ENCODE data around the gene CAV3. TPM values are rescaled to one million over a fixed set of nuclear protein-coding genes. Genes with fewer than 3 reads are reported as not detected.
A peak's percentile ranks its signal among the peaks of the same experiment; 100 is the strongest.
"Not testable (repeated sequence)": the region's sequence is repeated elsewhere in the genome, so short reads cannot be mapped to it uniquely, and the experiment has no call there.

Gene CAV3
- polyA plus RNA-seq, 1 donor (not counting 4 experiments of a cell fraction or from before 2014, with no cell fraction given) = not detected

DNA sequence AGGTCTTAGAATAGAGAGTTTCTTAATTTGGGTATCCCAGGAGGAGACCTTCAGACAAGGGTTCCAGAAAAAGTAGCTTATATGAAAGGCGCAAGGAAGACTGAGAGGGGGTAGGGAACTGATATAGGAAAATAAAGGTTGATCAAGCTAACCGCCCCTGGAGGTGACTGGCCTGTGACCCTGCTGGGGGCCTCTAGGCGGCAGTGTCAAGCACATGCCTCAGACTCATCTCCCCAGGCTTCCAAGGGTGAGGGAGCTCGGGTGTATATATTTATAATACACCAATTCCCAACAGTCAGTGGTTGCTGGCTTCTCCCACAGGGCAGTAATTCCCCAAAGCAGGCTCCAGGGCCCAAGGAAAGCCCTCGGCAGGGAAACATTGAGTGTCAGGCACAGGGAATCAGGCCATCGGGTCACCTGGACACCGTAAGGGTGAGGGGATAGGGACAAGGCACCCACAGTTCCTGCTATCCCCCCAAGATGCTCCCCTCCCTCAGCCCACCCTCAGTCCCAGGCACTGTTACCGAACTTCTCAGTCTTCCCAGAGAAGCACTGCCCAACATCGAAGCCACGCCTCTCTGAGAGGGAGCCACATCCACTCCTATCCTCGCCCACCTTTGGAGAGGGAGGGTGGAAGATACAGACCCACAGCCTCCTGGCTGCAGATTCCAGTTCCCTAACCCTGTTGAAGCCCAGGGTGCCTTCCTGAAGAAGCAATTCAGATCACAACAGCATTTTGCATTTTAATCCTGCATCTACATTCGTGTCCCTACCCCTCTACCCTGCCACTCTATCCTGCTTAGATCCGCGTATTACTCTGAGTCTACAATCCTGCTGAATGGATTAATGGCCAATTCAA is 19.5 kb upstream of the CAV3 start:
- H3K27me3 ChIP-seq (ENCODE audit: control insufficient read depth, extremely low read depth, insufficient read depth, low read length) = no peaks in the 10 kb centered on the region
- no peak for FAIRE-seq
- no peak for TF ChIP-seq EZH2 (IDR thresholded peaks at IDR 0.05; ENCODE audit: low read length)
- TF ChIP-seq, protein P1, sequence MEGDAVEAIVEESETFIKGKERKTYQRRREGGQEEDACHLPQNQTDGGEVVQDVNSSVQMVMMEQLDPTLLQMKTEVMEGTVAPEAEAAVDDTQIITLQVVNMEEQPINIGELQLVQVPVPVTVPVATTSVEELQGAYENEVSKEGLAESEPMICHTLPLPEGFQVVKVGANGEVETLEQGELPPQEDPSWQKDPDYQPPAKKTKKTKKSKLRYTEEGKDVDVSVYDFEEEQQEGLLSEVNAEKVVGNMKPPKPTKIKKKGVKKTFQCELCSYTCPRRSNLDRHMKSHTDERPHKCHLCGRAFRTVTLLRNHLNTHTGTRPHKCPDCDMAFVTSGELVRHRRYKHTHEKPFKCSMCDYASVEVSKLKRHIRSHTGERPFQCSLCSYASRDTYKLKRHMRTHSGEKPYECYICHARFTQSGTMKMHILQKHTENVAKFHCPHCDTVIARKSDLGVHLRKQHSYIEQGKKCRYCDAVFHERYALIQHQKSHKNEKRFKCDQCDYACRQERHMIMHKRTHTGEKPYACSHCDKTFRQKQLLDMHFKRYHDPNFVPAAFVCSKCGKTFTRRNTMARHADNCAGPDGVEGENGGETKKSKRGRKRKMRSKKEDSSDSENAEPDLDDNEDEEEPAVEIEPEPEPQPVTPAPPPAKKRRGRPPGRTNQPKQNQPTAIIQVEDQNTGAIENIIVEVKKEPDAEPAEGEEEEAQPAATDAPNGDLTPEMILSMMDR (optimal IDR thresholded peaks at IDR 0.05 in 1 of 3, IDR thresholded peaks at IDR 0.05 in 1 of 3, conservative IDR thresholded peaks at IDR 0.05 in 1 of 3; ENCODE audit: extremely low read depth in 1 of 3, insufficient read depth in 2 of 3, low read length in 3 of 3) = peak; percentile 47 to 68 (median 56)
- H3K36me3 ChIP-seq (ENCODE audit: control insufficient read depth in 2 of 2, extremely low read depth in 1 of 2, insufficient read depth in 2 of 2, low read length in 2 of 2) = no peaks in the 10 kb centered on the region
- no peak overlapping the region for H3K4me3 ChIP-seq (ENCODE audit: control insufficient read depth in 2 of 3, extremely low read depth in 1 of 3, insufficient read depth in 2 of 3, low read depth in 1 of 3, low read length in 3 of 3)
- H3K79me2 ChIP-seq (ENCODE audit: control insufficient read depth, insufficient read depth, low read length) = no peaks in the 10 kb centered on the region
- no peak overlapping the region for H2AFZ ChIP-seq (ENCODE audit: control insufficient read depth, low read length)
- no peak overlapping the region for H3K9ac ChIP-seq (ENCODE audit: control insufficient read depth, extremely low read depth, insufficient read depth, low read length)
- no peak for DNase-seq (ENCODE audit: low read depth, low spot score)
- H3K9me3 ChIP-seq (ENCODE audit: control insufficient read depth, low read depth, low read length) = no peaks in the 10 kb centered on the region
- H3K4me2 ChIP-seq (ENCODE audit: control insufficient read depth, extremely low read depth, insufficient read depth, low read depth, low read length) = no peak overlapping the region
- H3K4me1 ChIP-seq (ENCODE audit: control insufficient read depth, extremely low read depth, insufficient read depth, low read length) = peaks cover 14% of the 10 kb centered on the region
- H3K9me1 ChIP-seq (ENCODE audit: control insufficient read depth, extremely low read depth, insufficient read depth, low read length) = no peaks in the 10 kb centered on the region
- dilution Hi-C loops (cut with MboI; ENCODE audit: extremely low pct_ligation_motif_present, low sequenced_read_pairs) = no loop called here
- no peaks in the 10 kb centered on the region for H4K20me1 ChIP-seq (ENCODE audit: control insufficient read depth, extremely low read depth, insufficient read depth, low read length)
- H3K27ac ChIP-seq (ENCODE audit: control insufficient read depth, insufficient read depth, low read length) = no peak overlapping the region

DNA sequence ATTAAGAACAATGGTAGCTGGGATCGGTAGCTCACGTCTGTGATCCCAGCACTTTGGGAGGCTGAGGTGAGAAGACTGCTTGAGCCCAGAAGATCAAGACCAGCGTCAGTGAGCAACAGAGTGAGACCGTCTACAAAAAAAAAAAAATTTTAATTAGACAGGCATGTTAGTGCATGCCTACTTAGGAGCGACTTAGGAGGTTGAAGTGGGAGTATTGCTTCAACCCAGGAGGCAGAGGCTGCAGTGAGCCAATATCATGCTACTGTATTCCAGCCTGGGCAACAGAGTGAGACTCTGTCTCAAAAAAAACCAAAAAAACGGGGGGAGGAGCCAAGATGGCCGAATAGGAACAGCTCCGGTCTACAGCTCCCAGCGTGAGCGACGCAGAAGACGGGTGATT is 17.8 kb upstream of the CAV3 start:
- H2AFZ ChIP-seq (ENCODE audit: control insufficient read depth, low read length); H4K20me1 ChIP-seq (ENCODE audit: control insufficient read depth, extremely low read depth, insufficient read depth, low read length); DNase-seq (ENCODE audit: low read depth, low spot score); H3K79me2 ChIP-seq (ENCODE audit: control insufficient read depth, insufficient read depth, low read length); dilution Hi-C loops (cut with MboI; ENCODE audit: extremely low pct_ligation_motif_present, low sequenced_read_pairs); H3K4me2 ChIP-seq (ENCODE audit: control insufficient read depth, extremely low read depth, insufficient read depth, low read depth, low read length); H3K9ac ChIP-seq (ENCODE audit: control insufficient read depth, extremely low read depth, insufficient read depth, low read length); FAIRE-seq; H3K4me3 ChIP-seq (ENCODE audit: control insufficient read depth in 2 of 3, extremely low read depth in 1 of 3, insufficient read depth in 2 of 3, low read depth in 1 of 3, low read length in 3 of 3); H3K36me3 ChIP-seq (ENCODE audit: control insufficient read depth in 2 of 2, extremely low read depth in 1 of 2, insufficient read depth in 2 of 2, low read length in 2 of 2); H3K27me3 ChIP-seq (ENCODE audit: control insufficient read depth, extremely low read depth, insufficient read depth, low read length); H3K9me3 ChIP-seq (ENCODE audit: control insufficient read depth, low read depth, low read length); H3K27ac ChIP-seq (ENCODE audit: control insufficient read depth, insufficient read depth, low read length); H3K9me1 ChIP-seq (ENCODE audit: control insufficient read depth, extremely low read depth, insufficient read depth, low read length): not testable (repeated sequence)
- peaks cover 14% of the 10 kb centered on the region for H3K4me1 ChIP-seq (ENCODE audit: control insufficient read depth, extremely low read depth, insufficient read depth, low read length)
